Testis (tissue), 3 donors: ENCODE data around the gene SLC17A6. TPM values are rescaled to one million over a fixed set of nuclear protein-coding genes. Genes with fewer than 3 reads are reported as not detected.

Experiments used
- DNase-seq: peaks from one replicate; pipeline ENCODE4 v3.0.0-alpha.2; 2019
- H3K27ac ChIP-seq, 2 donors: fragments of 200-600 bp; sonication (generic); one replicate each; pipeline ENCODE4 v1.5.1; 2019
- H3K27me3 ChIP-seq: fragments of 200-600 bp; sonication (generic); one replicate; pipeline ENCODE4 v1.5.1; 2019
- H3K36me3 ChIP-seq: fragments of 200-600 bp; sonication (generic); one replicate; pipeline ENCODE4 v1.5.1; 2017; ENCODE audit warnings: low read depth; ENCODE audit errors: missing control alignments
- H3K4me1 ChIP-seq: fragments of 200-600 bp; sonication (generic); one replicate; pipeline ENCODE4 v1.5.1; 2019
- H3K4me3 ChIP-seq, 2 donors: fragments of 200-600 bp; sonication (generic); one replicate each; pipeline ENCODE4 v1.5.1; 2017 to 2019
- H3K9me3 ChIP-seq: fragments of 200-600 bp; sonication (generic); one replicate; pipeline ENCODE4 v1.5.1; 2017
- CTCF ChIP-seq, 3 experiments: fragments of 450-650 bp in 2 of 3; fragments of 200-600 bp in 1 of 3; sonication (generic) in 1 of 3; IDR thresholded peaks; one replicate each; pipeline ENCODE4 v1.5.1; 2016 to 2019; ENCODE audit warnings: antibody characterized with exemption in 3 of 3, mild to moderate bottlenecking in 2 of 3, moderate library complexity in 1 of 3
- POLR2A ChIP-seq: fragments of 450-650 bp; IDR thresholded peaks from one replicate; pipeline ENCODE4 v1.6.1; 2017; ENCODE audit warnings: antibody characterized with exemption, mild to moderate bottlenecking, moderate library complexity
- WGBS, 2 donors: methylation state at CpG; one replicate each; pipeline ENCODE4 v1.1.5; 2018; 5-methylcytosine and 5-hydroxymethylcytosine counted together
- intact Hi-C: fragments of 100-400 bp; cut with DNase I; formaldehyde crosslinking; loops from one replicate; pipeline ENCODE4 v1.15.1; 2023; ENCODE audit warnings: low total_unique reads
- polyA plus RNA-seq: library from polyadenylated mRNA; stranded (reverse); fragments of 350-450 nt; fragmentation: Illumina TruSeq; extraction: RNeasy Lipid Tissue Mini Kit (QIAGEN cat#74804); gene quantifications from one replicate; pipeline ENCODE4 v1.2.3, GENCODE V29; 2014; ENCODE audit warnings: low read depth, low replicate concordance; ENCODE audit not compliant: insufficient read depth
- total RNA-seq, 2 donors: library from RNA; depleted of rRNA; stranded (reverse); fragments of >200 nt; gene quantifications; one replicate each; pipeline ENCODE4 v1.2.3, GENCODE V29; 2016

Gene SLC17A6
- total and polyA plus RNA-seq, 3 donors from 2014 or later = 0.08 TPM; not detected in 2

- Histone ChIP-seq H3K4me3 (no peak overlapping the region), H3K27ac (no peak overlapping the region), H3K36me3 (no peaks in the 10 kb centered on the region), H3K4me1 (no peaks in the 10 kb centered on the region), H3K27me3 (no peaks in the 10 kb centered on the region), H3K9me3 (no peaks in the 10 kb centered on the region)
- no peak for TF ChIP-seq CTCF (IDR thresholded peaks at IDR 0.05)
- no peak for TF ChIP-seq POLR2A
- no peak for DNase-seq
- intact Hi-C loops = no loop called here
- WGBS, 2 donors = 78% methylated on average over 4 of the region's 4 CpGs
These were observed 6.4 kb upstream of the SLC17A6 start for GRCh38 chr11:22331771-22332170.

DNA sequence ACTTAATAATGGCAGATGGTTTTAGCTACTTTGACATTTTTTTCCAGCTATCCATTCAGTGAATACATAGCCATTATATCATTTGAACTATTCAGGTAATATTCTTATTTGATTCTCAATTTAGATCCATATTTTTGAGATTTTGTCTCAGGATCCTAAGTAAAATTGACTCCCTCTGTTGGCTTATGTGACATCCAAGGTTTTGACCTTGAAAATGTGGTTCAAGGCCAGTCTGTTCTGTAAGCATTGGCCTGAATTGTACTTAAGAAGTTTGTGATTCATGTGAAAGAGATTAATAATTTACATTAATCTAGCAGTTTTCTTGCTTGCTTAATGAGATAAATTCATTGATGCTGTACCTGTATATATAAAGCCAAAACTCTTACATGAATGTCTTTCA is 1.6 kb upstream of the SLC17A6 start:
- H3K27ac ChIP-seq = no peak overlapping the region
- H3K36me3 ChIP-seq = no peaks in the 10 kb centered on the region
- no peaks in the 10 kb centered on the region for H3K27me3 ChIP-seq
- no peak overlapping the region for H3K4me3 ChIP-seq
- H3K4me1 ChIP-seq = no peaks in the 10 kb centered on the region
- TF ChIP-seq CTCF (IDR thresholded peaks at IDR 0.05) = no peak
- TF ChIP-seq POLR2A = no peak
- H3K9me3 ChIP-seq = no peaks in the 10 kb centered on the region
- no peak for DNase-seq
- intact Hi-C loops = no loop called here

DNA sequence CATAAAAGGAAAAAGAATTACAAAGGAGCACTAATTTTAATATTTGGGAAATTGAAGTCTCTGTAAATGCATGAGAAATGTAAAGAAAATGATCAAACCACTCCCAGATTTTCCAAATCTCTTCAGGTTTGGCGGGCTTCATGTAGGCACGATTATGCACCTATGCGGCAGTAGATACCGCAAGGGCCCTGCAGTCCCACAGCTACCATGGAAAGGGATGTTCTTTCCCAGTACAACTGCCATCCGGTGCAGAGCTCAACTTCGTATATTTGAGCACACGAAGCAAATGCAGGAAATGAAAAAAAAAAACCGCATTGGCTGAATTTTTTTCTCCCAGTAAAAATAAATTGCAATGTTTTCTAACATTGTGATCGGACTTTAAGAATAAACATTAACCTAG is 1.4 kb downstream of the SLC17A6 start:
- H3K9me3 ChIP-seq = no peaks in the 10 kb centered on the region
- TF ChIP-seq CTCF (IDR thresholded peaks at IDR 0.05) = no peak
- TF ChIP-seq POLR2A = no peak
- 7 to 10% methylated on average over 9 of the region's 9 CpGs for WGBS, 2 donors
- no peak overlapping the region for H3K4me3 ChIP-seq
- no peak for DNase-seq
- no peaks in the 10 kb centered on the region for H3K36me3 ChIP-seq
- intact Hi-C loops = no loop called here
- no peaks in the 10 kb centered on the region for H3K27me3 ChIP-seq
- H3K4me1 ChIP-seq = no peaks in the 10 kb centered on the region
- no peak overlapping the region for H3K27ac ChIP-seq

DNA sequence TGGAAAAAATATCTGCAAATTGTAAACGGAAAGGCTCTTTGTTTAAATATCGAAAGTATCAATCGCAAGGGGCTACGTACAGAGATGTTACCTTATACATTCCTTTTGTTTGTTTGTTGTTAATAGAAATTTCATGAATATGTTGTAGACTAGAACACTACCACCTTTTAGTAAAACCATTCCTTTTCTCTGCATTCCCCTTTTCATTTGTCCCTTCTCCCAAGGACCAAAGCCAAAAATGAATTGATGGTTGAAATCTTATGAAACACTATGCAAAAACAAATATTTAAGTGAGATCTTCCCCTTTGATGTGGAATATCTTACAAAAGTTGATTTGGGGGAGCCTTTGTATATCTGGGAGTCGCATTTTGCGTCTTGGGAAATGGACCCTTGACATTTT is 2.1 kb downstream of the SLC17A6 start:
- intact Hi-C loops = no loop called here
- H3K27ac ChIP-seq = no peak overlapping the region
- H3K27me3 ChIP-seq = no peaks in the 10 kb centered on the region
- no peaks in the 10 kb centered on the region for H3K9me3 ChIP-seq
- H3K4me3 ChIP-seq = no peak overlapping the region
- H3K36me3 ChIP-seq = no peaks in the 10 kb centered on the region
- WGBS, 2 donors = 10% methylated on average over 6 of the region's 6 CpGs
- TF ChIP-seq POLR2A (no peak), CTCF (IDR thresholded peaks at IDR 0.05) (no peak)
- H3K4me1 ChIP-seq = no peaks in the 10 kb centered on the region
- DNase-seq = no peak

DNA sequence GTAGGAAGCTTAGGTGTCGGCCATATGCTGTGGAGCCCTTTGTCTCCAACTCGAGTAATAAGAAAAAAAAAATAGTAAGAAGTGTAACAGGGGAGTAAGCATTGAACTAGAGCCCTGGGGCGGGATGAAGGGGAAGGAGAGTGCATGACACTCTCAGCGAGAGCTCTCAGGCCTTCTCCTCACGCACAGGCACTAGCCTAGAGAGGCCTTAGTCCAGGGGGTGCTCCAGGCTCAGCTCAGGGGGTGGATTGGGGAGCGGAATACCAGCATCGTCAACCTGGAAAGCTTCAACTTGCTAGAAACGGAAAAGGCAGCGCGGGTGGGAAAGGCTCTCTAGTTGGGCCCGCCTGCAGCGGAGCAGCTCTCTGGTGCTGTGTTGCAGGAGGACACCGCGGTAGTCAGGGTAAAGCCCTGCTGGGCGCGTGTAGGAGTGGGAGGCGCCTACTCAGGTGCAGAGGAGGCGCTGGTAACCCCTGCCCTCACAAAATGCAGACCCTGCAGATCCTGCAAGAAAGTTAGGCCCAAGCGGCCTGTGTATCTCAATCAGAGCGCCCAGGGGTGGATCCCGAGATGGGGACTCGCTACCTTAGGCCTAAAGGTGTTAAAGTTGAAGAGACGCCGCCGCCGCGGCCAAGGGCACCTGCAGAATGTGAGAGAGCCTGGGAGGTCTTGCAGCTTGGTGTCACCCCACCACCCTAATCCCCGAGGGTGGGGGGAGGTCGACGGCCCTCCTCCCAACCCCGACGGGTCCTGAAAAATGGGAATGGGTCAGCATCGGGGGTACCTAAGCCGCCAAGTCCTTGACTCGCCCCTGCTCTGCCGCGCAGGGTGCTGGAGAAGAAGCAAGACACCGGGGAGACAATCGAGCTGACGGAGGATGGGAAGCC is 2.8 kb downstream of the SLC17A6 start:
- no peak for DNase-seq
- H3K27me3 ChIP-seq = no peaks in the 10 kb centered on the region

More for the DNA sequence above, 2.8 kb downstream of the SLC17A6 start:
- WGBS, 2 donors = 4 to 8% methylated on average over 5 to 40 of the region's 40 CpGs
- H3K27ac ChIP-seq = no peak overlapping the region
- H3K4me3 ChIP-seq = no peak overlapping the region
- TF ChIP-seq CTCF (IDR thresholded peaks at IDR 0.05) (no peak), POLR2A (no peak)
- H3K4me1 ChIP-seq = no peaks in the 10 kb centered on the region
- no peaks in the 10 kb centered on the region for H3K36me3 ChIP-seq
- intact Hi-C loops = no loop called here
- no peaks in the 10 kb centered on the region for H3K9me3 ChIP-seq
